ENCODE results near the gene ZNF423. TPM values are rescaled to one million over a fixed set of nuclear protein-coding genes. Genes with fewer than 3 reads are reported as not detected.
A peak's percentile ranks its signal among the peaks of the same experiment; 100 is the strongest.

Gene ZNF423
- total RNA-seq, 4 donors from 2014 or later: 0.72 to 5.9 (median 1.1) TPM

DNA sequence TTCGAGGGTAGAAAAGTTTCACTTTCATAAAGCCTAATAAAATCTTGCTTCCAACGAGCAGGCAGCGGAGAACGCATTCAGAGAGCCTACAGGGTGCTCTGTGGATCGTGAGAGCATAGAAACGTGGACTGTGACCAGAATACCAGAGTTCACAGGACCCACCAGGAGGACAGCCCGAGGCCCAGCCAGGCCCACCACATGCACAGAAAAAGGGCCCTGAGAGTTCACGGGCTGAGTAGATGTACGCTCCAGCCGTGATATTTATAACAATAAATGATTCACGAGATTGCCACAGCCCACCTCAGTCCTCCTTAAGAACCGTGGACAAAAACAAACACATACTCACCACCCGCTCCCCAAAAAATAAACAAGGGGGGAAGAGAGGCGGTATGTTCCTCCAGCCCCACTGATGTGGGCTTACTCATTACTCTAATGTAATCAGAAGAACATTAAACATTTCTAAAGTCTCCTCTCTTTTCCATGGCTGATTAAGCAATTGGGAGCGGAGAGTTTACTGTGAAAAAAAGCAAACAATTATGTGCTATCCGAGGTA is 275.1 kb downstream of the ZNF423 start:
- peak overlapping the region in 1 of 4 donors; percentile 35 for H3K4me3 ChIP-seq
- 70 to 75% methylated on average over 16 of the region's 16 CpGs for WGBS, 2 donors
- H3K4me1 ChIP-seq: peaks cover 0 to 2% (median under 1%) of the 10 kb centered on the region in 3 donors
- peak overlapping the region in 2 of 4 donors; percentile 58 to 67 for H3K27ac ChIP-seq
- no peaks in the 10 kb centered on the region for H3K27me3 ChIP-seq
- no peak for TF ChIP-seq POLR2A (IDR thresholded peaks at IDR 0.05)
- TF ChIP-seq, protein P1, sequence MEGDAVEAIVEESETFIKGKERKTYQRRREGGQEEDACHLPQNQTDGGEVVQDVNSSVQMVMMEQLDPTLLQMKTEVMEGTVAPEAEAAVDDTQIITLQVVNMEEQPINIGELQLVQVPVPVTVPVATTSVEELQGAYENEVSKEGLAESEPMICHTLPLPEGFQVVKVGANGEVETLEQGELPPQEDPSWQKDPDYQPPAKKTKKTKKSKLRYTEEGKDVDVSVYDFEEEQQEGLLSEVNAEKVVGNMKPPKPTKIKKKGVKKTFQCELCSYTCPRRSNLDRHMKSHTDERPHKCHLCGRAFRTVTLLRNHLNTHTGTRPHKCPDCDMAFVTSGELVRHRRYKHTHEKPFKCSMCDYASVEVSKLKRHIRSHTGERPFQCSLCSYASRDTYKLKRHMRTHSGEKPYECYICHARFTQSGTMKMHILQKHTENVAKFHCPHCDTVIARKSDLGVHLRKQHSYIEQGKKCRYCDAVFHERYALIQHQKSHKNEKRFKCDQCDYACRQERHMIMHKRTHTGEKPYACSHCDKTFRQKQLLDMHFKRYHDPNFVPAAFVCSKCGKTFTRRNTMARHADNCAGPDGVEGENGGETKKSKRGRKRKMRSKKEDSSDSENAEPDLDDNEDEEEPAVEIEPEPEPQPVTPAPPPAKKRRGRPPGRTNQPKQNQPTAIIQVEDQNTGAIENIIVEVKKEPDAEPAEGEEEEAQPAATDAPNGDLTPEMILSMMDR (IDR thresholded peaks at IDR 0.05): no peak
- no peak for DNase-seq
- H3K36me3 ChIP-seq: no peaks in the 10 kb centered on the region
- H3K9me3 ChIP-seq: no peaks in the 10 kb centered on the region
- intact Hi-C loops (cut with DNase I): no loop called here

DNA sequence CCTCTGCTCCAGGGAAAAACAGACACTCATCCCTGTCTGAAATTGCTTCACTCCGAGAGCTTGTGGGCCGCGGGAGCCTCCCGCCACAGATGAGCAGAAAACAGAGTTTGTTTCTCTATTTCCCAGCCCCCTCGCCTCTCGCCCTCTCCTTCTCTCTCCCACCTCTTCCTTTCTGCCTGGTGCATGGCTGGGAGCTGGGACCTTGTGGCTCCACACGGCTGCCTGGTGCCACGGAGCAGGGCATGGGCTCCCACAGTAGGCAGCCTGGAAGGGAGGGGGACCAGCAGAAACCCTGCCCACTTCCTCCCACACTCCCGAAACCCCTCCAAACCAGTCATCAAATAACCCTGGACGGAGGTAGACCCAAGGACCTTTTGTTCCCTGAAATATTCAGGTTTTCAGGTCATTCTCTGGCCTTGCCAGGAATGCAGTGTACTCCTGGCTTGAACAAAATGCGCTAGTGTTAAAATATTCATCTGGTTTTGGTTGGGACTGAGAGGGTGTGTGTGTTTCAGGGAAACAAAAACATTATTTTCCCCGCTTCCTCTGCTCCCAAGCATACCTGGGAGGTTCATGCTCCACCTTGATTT is 277.4 kb downstream of the ZNF423 start:
- no peak for DNase-seq
- no peak for TF ChIP-seq POLR2A (IDR thresholded peaks at IDR 0.05)
- TF ChIP-seq, protein P1 (IDR thresholded peaks at IDR 0.05): no peak
- 88% methylated on average over 10 of the region's 12 CpGs for WGBS, 2 donors

DNA sequence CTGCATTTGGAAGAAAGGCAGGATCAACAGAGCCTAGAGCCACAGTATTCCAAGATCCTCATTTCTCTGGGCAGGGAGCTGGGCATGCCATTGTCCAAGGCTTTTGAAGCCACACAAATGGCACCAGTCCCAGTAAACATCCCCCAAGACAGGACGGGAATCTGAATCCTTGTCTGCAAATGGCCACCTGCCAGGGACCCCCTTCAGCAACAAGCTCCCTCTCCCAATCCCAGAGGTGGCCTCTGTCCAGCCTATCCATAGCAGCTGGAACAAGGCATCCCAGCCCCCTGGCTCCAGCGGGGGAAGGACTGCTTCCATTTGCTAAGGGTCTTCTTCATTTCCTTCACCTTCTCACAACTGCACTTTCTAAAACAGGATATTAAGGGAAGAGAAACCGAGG is 277.9 kb downstream of the ZNF423 start:
- Histone ChIP-seq H3K9me3 (no peaks in the 10 kb centered on the region), H3K4me1 (peaks cover 0 to 11% (median 4%) of the 10 kb centered on the region in 3 donors), H3K27me3 (no peaks in the 10 kb centered on the region), H3K27ac (no peak overlapping the region), H3K4me3 (no peak overlapping the region), H3K36me3 (no peaks in the 10 kb centered on the region)
- TF ChIP-seq, protein P1 (IDR thresholded peaks at IDR 0.05): no peak
- TF ChIP-seq POLR2A (IDR thresholded peaks at IDR 0.05): no peak
- DNase-seq: no peak
- 50 to 68% methylated on average over 2 of the region's 3 CpGs for WGBS, 2 donors
- intact Hi-C loops (cut with DNase I): no loop called here

More for the DNA sequence above, 277.4 kb downstream of the ZNF423 start:
- no peaks in the 10 kb centered on the region for H3K27me3 ChIP-seq
- H3K4me1 ChIP-seq: peaks cover 0 to 11% (median 4%) of the 10 kb centered on the region in 3 donors
- H3K9me3 ChIP-seq: no peaks in the 10 kb centered on the region
- no peak overlapping the region for H3K27ac ChIP-seq
- H3K36me3 ChIP-seq: no peaks in the 10 kb centered on the region
- H3K4me3 ChIP-seq: no peak overlapping the region
- intact Hi-C loops (cut with DNase I): no loop called here

DNA sequence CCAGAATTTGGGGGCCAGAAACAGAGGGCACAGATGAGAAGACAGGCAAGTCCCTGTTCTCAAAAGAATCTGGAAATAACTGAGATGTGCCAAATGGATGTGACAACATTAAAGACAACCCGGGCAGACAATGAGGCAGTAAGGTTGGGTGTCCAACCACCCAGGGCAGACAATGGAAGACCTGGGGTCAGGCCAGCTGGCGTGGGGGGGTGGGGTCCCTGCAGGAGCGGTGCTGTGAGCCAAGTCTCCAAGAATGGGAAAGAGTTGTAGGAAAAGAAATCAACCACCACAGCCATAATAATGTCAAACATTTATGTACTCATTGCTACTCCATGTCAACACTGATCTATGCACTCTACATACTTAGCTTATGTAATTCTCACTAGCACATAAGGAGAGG is 279.0 kb downstream of the ZNF423 start:
- intact Hi-C loops (cut with DNase I): no loop called here
- no peaks in the 10 kb centered on the region for H3K36me3 ChIP-seq
- H3K9me3 ChIP-seq: no peaks in the 10 kb centered on the region
- 48 to 82% methylated on average over 3 of the region's 3 CpGs for WGBS, 2 donors
- H3K27me3 ChIP-seq: no peaks in the 10 kb centered on the region
- no peak for TF ChIP-seq POLR2A (IDR thresholded peaks at IDR 0.05)
- TF ChIP-seq, protein P1 (IDR thresholded peaks at IDR 0.05): no peak
- H3K4me3 ChIP-seq: no peak overlapping the region
- peaks cover 0 to 11% (median 4%) of the 10 kb centered on the region in 3 donors for H3K4me1 ChIP-seq
- no peak for DNase-seq
- no peak overlapping the region for H3K27ac ChIP-seq

DNA sequence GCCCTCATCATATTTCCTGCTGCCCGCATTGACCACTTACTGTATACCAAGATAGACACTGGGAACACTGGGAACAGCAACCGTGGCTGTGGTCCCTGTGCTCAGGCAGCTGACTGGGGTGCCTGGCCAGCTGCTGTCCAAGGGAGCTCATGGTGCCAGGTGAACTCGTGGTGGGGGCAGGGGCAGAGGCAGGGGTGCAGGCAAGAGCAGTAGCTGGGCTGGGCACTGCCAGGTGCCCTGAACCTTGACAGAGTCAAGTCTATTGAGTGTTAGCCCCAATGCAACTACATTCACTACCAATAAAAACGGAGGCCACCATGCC is 279.8 kb downstream of the ZNF423 start:
- no peak overlapping the region for H3K27ac ChIP-seq
- WGBS, 2 donors: 100% methylated on average over 1 of the region's 4 CpGs
- no peak for DNase-seq
- H3K4me3 ChIP-seq: no peak overlapping the region
- TF ChIP-seq, protein P1 (IDR thresholded peaks at IDR 0.05): no peak
- TF ChIP-seq POLR2A (IDR thresholded peaks at IDR 0.05): no peak
- intact Hi-C loops (cut with DNase I): no loop called here
- no peaks in the 10 kb centered on the region for H3K36me3 ChIP-seq
- H3K9me3 ChIP-seq: no peaks in the 10 kb centered on the region
- peaks cover 0 to 11% (median 4%) of the 10 kb centered on the region in 3 donors for H3K4me1 ChIP-seq
- no peaks in the 10 kb centered on the region for H3K27me3 ChIP-seq
